CD4-positive, alpha-beta T cell treated with Interleukin-6 at 100 ng/mL for 8 hours (primary cell): ENCODE measurements around the gene CTPS2.
A peak's percentile ranks its signal among the peaks of the same experiment; 100 is the strongest.
"Not testable (repeated sequence)": the region's sequence is repeated elsewhere in the genome, so short reads cannot be mapped to it uniquely, and the experiment has no call there.

Experiments used
- DNase-seq: peaks from one replicate; pipeline ENCODE4 v3.0.0-alpha.2; 2020; ENCODE audit warnings: mixed read lengths, low spot score

Gene CTPS2

DNA sequence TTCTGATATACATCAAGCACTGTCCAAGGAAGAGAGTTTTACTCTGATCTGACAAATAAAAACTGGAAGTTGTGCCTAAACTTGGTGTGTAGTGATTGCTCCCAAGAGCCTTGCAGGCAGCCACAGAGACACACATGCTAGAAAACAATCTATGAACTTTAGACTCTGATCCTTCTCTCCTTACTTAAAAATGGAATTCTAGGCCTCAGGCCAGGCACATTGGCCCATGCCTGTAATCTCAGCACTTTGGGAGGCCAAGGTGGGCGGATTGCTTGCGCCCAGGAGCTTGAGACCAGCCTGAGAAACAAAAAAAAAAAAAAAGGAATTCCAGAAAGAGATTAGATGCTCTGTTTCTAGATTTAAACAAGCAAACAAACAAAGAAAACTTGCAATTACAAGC, 108.1 kb downstream of the CTPS2 start:
- DNase-seq: no peak

DNA sequence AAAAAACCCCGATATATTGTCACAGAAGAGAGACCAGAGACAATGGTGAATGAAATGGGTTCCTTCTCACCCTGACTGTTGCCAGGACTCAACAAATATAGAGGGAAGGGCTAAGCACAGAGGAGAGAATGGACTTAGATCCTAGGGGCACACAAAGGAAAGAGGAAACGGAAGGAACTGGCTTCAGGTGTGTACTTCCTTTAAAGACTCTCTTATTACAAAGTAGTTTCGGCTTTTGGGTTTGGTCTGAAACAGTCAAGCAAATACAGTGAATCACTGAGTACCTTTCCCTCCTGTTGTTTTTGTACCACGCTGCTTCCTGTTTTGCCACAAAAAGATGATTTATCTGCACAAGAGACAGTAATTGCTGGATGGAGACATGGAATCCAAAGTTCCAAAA, 108.6 kb downstream of the CTPS2 start:
- peak; percentile 36 for DNase-seq

DNA sequence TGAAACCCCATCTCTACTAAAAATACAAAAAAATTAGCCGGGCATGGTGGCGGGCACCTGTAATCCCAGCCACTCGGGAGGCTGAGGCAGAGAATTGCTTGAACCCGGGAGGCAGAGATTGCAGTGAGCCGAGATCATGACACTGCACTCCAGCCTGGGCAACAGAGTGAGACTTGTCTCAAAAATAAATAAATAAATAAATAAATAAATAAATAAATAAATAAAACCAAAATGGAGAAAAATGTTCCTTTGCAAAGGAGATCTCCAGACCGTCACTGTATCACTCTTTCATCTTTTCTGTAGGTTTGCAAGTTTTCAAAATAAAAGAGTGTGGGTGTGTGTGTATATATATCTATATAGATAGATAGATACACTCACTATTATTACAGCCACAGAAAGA, 109.2 kb downstream of the CTPS2 start:
- DNase-seq: not testable (repeated sequence)

DNA sequence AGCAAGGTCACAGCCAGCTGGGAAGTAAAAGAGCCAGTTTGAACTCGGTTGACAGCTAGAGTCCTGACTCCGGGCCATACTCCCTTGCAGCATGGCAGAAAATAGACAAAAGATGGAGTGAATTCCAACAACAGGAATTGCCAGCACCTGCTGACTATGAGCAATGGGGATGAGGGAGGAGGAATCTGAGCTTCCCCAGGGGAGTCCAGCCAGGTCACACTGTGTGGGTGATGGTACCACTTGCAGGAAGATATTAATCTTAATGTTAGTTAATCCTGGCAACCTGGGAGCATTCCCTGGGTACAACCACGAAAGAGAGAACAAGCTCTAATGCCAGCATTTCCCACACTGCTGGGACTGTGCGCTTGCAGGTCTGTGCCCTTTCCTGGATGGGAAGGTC, 110.6 kb downstream of the CTPS2 start:
- no peak for DNase-seq

GRCh38 chrX:16594490-16594889, 118.0 kb downstream of the CTPS2 start:
- no peak for DNase-seq

DNA sequence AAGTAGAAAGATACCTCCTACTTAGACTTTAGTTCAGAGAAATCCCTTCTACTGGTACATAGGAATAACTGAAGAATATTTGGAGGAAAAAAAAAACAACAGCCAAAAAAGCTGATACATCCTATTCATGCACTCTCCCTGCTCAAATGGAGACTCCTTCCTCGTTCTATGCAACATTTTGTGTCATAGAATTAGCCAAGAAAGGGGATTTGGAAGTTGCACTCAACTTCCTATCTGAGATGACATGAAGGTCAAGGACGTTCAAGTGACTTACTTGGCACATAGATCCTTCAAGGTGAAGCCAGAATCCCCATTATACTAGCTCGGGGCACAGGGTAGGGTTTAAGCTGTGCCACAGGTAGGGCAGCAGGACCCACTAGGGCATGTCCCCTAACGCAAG, 118.7 kb downstream of the CTPS2 start:
- no peak for DNase-seq

GRCh38 chrX:16592194-16592770, 120.2 kb downstream of the CTPS2 start:
- no peak for DNase-seq

- DNase-seq: no peak
Measured at GRCh38 chrX:16589826-16590225, 122.6 kb downstream of the CTPS2 start.

- no peak for DNase-seq
Measured at GRCh38 chrX:16589211-16589610, 123.3 kb downstream of the CTPS2 start.

DNA sequence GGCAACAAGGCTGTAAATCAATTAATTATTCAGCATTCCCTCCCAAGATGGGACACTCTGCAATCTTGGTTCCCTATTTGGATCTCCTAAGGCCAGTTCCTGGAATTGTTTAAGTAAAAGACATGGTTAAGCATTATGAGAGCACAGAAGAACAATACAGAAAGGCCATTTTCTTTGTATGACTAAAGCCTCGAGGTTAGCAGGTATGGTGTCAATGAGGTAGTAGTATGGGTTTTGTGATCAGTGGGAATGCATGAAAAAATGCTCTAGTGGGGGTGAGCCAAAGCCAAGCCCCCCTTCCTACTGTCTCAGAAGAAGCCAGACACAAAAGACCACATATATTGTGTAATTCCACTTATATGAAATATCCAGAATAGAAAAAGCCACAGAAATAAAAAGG, 124.2 kb downstream of the CTPS2 start:
- no peak for DNase-seq

DNA sequence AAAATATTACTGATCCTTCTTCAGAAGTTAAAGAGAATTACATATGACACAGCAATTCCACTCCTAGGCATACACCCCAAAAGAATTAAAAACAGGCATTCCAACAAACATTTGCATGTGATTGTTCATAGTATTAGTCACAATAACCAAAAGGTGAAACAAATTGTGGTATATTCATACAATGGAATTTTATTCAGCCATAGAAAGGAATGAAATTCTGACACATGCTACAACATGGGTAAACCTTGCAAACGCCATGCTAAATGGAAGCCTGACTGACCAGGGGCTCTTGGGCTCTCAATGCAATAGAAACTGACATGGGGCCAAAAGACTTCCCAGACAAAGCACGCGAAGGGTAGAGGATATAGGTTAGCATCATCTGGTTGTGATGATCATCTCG, 124.6 kb downstream of the CTPS2 start:
- no peak for DNase-seq

- no peak for DNase-seq
Measured at GRCh38 chrX:16586377-16587112, 125.9 kb downstream of the CTPS2 start.

DNA sequence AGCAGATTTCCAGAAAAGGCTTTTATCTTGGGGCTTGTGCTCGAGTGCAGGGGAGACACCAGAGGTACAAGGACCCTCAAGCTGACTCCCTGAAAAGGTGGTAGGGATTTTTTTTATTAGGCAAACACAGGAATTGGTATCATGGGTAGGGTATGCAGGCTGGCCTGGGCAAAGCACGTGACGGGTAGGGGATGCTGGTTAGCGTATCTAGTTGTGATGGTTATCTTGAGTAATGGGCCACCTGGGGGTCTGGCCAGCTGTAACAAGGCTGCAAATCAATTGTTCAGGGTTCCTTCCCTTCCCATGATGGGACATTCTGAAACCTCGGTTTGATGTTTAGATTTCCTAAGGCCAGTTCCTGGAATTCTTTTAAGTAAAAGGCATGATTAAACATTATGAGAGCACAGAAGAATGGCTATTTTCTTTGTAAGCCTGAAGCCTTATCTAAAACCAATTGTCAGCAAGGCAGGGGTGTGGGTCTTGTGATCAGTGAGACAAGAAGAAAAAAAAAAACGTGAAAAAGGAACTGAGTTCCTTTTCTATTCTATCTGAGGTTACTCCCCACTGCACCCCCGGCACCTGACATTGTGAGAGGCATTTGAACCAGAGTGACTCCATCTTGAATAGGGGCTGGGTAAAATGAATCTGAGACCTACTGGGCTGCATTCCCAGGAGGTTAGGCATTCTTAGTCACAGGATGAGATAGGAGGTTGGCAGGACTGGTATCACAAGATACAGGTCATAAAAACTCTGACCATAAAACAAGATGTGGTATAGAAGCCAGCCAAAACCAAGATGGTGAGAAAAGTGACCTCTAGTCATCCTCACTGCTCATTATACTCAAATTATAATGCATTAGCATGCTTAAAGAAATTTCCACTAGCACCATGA, 126.7 kb downstream of the CTPS2 start:
- DNase-seq: no peak

DNA sequence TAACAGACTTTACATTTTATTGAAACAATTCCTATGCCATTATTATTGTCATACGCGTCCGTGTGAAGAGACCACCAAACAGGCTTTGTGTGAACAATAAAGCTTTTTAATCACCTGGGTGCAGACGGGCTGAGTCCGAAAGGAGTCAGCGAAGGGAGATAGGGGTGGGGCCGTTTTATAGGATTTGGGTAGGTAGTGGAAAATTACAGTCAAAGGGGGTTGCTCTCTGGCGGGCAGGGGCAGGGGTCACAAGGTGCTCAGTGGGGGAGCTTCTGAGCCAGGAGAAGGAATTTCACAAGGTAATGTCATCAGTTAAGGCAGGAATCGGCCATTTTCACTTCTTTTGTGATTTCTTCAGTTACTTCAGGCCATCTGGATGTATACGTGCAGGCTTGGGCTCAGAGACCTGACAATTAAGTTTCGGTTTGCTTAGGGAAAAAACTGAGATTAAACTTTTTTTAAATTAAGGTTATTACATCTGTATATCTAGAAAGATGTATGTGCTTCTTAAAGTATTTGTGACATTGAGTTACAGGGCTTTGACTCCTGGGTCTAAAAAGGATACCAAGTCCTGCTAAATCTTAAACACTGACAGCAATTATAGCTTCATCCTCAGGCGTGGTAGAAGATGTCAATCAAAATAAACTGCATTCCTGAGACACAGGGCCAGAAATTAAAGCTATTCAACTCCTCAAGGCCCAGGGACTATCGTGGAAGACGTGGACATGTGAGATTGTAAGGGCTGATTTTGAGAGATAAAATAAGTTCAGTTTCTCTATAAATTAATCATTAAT, 132.3 kb downstream of the CTPS2 start:
- not testable (repeated sequence) for DNase-seq

DNA sequence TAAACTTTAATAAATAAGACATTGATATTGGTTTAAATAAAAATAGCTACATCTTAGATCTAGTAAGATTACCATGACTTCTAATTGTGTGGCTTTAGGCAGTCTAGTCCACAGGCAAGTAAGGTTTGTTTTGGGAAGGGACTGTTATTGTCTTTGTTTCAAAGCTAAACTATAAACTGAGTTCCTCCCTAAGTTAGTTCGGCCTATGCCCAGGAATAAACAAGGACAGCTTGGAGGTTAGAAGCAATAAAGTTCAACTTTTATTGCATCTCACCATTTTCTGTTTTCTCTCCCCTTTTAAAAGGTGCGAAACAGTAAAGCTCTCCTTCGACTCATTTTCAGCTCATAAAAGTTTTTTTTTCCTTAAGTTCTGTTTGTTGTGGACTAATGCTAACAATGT, 133.0 kb downstream of the CTPS2 start:
- no peak for DNase-seq

DNA sequence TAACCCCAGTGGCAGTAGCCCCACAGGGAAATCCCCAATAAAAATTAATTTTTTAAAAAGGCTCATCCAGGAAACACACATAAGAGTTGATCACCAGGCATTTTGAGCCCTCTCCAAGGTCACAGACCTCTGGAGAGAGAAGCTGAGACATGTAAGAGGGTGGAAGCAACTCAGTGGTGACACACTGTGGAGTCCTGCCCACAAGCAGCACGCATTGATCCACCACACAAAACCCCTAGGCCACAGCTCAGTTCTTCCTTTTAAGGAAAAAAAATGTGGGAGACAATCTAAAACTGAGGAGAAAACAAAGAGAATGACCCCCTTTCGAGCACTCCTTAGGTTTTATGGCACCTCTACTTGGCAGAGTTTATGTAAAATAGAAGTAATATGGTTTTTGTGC, 134.3 kb downstream of the CTPS2 start:
- DNase-seq: no peak

GRCh38 chrX:16577483-16578029, 134.9 kb downstream of the CTPS2 start:
- no peak for DNase-seq

GRCh38 chrX:16575388-16575787, 137.1 kb downstream of the CTPS2 start:
- not testable (repeated sequence) for DNase-seq

GRCh38 chrX:16573781-16574180, 138.7 kb downstream of the CTPS2 start:
- no peak for DNase-seq

- no peak for DNase-seq
Measured at GRCh38 chrX:16567681-16568080, 144.8 kb downstream of the CTPS2 start.

GRCh38 chrX:16566571-16566970, 145.9 kb downstream of the CTPS2 start:
- no peak for DNase-seq

GRCh38 chrX:16560173-16560572, 152.3 kb downstream of the CTPS2 start:
- DNase-seq: no peak
